NCI-H2029 treated with DMSO at 0.1 percent for 48 hours (cell line): Measurements from ENCODE around the gene TSPY2.
"Not testable (repeated sequence)": the region's sequence is repeated elsewhere in the genome, so short reads cannot be mapped to it uniquely, and the experiment has no call there.

Source experiments
- DNase-seq: peaks from one replicate; lab custom pipeline; 2025; lab: John Stamatoyannopoulos, UW

TSPY2 gene

GRCh38 chrY:6245923-6246322, at the start of gene TSPY2:
Gene TSPY2, plus strand, starts transcription at chrY:6246223. Its CDS starts 46 bp downstream, at chrY:6246269.
- not testable (repeated sequence) for DNase-seq

- not testable (repeated sequence) for DNase-seq
These were observed 36.5 kb upstream of the TSPY2 start for GRCh38 chrY:6209565-6209964.

- not testable (repeated sequence) for DNase-seq
These were observed 29.0 kb upstream of the TSPY2 start for GRCh38 chrY:6217045-6217444.

GRCh38 chrY:6269839-6270238, 23.8 kb downstream of the TSPY2 start:
- not testable (repeated sequence) for DNase-seq
